GM19467 (cell line): ENCODE results near the gene NTRK2.

ENCODE experiments used
- ATAC-seq: cut with Tn5 transposase; IDR thresholded peaks from one replicate; pipeline ENCODE4 v1.9.1; 2021; ENCODE audit warnings: mild to moderate bottlenecking, moderate library complexity; ENCODE audit not compliant: unreplicated experiment

Gene NTRK2

DNA sequence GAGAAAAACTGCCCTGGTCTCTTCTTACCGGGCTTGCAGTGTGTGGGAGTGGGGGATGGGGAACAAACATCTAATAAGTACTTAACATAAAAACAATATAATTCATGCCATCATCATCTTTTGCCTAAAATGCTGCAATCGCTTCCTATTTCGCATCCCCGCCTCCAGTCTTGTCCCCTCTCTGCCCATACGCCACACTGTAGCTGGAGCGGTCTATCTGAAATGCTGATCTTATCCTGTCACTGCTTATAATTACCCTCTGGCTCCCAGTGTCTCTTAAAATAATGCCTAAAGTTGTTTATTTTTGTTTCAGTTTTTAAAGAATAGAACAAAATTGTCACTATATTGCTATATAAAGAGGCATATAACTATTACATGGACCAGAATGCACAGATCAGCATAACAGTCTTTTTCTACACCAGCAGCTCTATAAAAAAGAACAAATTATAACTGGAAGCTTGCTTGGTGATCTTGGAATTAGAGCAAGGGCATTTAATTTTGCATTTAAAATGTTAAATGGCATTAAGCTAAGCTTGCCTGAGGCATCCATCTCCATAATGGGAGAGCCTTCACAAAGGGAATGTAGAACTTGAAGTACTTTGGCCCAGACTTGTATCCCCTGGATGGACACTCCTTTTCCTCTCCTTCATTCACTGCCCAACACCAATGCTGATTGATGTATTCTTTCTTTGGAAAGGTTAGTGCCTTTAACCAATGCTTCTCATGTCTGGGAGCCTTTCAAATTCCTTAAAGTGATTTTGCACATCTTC, 12.2 kb downstream of the NTRK2 start:
- no peak for ATAC-seq

DNA sequence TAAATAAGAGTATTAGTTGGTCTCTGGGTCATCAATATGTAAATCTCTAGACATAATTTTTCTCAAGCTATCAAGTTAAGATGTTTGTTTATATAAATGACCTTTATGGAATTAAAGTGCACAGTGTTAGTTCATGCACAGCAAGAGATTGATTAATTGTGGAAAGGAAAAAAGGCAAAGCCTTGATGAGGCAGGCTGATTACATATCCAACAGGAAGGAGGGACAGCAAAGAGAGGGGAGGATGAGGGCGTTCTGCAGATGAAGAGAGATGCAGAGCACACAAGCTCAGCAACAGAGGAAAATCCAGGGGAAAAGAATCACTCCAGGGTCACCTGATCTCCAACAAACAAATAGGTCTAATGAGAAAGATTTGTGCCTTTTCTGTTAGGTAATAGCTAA, 16.5 kb downstream of the NTRK2 start:
- no peak for ATAC-seq

DNA sequence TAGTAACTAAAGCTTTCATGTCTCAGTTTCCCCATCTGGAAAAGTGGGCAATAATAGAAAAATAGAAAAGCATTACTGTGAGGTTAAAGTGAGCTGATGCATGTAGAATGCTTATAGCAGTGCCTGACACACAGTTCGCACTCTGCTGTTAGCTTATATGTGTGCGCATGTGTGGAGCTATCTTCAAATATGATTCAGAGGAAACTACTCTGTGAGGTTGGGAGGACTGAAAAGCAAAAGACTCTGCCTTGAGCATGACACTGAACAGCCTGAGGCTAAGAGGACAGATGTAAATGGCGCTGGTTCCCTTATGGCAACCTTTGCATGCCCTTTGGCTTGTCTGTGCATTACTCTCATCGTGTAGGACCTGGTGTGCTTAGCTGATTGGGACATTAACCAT, 19.4 kb downstream of the NTRK2 start:
- ATAC-seq: no peak

DNA sequence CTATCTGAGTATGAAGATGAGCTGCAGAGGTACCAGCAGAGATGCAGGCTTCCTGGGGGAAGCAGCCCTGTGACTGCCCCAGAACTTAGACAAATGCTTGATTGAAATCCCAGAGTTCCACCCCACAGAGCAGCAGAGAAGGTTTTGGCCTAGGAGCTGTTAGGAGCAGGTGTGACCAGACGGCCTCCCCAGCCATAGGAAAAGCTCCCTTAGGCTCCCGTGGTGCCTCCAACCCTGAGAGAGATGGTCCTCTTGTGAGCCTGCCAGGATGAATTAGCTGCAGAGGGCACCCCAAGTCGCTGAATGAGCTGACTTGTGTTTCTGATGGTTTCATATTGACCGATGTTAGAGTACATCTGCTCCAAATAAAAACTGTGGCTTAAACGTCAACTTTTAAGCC, 22.1 kb downstream of the NTRK2 start:
- no peak for ATAC-seq

DNA sequence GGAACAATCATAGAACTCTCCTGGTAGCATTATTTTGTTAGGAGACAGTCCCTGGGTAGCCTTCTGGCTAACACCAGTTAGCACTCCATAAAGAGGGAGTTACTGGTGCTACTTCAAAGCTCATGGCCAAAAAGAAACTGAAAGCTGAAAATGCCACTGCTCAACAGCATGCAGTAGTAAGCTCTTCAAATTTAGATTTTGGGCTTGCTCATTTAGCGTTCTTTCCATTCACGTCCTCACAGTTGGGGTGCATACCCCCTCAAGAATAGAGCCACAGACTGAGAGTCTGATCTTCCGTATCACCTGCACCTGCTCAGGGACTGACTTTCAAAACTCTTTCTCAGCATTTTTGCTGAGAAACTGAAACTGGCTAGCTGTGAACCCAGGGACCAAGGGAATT, 24.7 kb downstream of the NTRK2 start:
- peak; percentile 68 for ATAC-seq

DNA sequence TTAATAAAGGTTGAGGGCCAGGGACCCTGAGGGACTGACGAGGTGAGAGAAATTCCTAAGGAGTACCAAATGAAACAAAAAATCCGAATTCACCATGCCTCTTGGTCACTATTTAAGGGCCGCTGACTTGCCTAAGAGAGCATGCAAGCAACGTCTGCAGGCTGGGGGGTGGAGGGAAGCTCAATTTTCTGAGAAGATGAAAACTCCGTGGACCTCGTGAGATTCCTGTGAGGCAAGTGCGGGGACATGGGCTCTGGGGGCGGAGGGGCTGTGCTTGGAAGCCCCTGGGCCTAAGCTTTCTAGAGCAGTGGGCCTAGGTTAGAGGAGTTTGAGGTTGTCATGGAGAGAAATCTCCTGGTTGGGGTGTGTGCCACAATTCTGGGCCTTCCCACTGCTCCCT, 27.5 kb downstream of the NTRK2 start:
- ATAC-seq: no peak

DNA sequence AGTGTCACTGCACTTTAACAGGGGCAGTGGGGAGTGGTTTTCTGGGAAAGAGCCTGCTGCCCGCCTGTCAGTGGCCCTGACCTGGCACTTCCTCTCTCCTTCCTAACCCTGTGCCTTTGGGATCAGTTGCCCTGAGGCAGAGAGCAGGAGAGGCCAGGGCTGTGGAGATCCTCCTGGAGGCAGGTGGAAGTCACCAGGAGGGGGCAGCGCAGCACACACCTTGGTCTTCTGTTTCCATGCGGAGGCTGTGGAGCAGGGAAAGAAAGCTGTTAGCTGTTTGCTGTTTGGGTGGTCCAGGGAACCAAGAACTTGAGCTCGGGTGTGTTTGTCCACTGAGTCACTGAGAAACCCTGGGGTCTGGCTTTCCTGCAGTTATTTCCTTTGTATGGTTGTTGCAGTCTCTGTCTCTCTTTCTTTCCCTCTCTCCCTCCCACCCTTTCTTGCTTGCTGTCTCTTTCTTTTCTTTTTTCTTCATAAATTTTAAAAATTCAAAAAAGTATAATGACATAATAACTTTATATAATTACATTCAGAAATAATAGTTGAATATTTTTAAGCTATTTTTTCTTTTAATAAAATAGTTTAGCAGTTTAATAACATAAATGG, 28.1 kb downstream of the NTRK2 start:
- peak; percentile 36 for ATAC-seq

DNA sequence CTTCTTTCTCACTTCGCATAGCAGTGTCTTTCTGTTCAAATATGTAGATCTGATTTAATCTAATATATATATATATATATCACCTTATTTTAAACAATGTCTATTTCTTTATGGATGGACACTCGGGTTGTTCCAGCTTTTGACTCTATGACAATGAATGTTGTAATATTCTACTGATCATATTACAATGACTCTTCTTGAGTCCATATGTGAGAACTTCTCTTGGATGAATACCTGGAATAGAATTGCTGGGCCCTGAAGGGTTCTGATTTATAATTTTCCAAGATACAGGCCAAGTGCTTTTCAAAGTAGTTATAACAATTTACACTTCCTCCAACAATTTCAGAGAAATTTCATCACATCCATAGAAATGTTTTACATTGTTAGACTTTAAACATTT, 28.8 kb downstream of the NTRK2 start:
- no peak for ATAC-seq

DNA sequence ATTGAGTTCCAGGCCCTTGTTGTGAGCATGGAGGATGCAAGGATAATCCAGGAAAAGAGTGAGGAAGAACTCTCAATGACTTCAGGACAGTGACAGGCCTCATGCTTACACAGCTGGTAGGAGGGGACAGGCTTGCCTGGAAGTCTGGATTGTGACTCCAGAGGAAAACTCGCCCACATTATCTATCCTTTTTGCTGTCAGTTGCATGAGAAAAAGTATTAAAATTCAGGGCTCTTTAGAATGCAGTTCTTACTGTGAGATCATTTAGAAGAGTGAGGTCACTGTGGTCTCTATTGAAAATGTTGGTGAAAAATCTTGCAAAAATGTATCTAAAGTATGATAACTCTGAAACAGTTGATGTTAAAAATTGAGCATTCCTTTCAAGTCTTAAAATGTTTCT, 30.5 kb downstream of the NTRK2 start:
- ATAC-seq: no peak

DNA sequence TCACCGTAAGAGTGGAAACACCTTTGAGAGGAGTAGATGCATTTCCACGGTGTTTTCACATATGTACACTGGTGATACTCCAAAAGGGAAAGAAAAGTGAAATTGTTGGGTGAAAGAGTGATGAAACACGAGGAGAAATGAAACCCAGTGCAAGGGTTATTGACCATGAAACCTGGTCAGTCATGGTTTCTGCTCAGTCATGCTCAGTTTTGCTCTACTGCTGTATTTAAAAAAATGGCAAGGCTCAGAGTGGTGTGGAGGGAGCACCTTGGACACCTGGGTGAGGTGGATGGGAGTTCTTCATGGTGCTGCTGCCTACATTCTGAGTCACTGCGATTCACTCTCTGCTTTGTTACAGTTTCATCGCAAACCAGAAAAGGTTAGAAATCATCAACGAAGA, 32.3 kb downstream of the NTRK2 start:
- peak; percentile 86 for ATAC-seq

DNA sequence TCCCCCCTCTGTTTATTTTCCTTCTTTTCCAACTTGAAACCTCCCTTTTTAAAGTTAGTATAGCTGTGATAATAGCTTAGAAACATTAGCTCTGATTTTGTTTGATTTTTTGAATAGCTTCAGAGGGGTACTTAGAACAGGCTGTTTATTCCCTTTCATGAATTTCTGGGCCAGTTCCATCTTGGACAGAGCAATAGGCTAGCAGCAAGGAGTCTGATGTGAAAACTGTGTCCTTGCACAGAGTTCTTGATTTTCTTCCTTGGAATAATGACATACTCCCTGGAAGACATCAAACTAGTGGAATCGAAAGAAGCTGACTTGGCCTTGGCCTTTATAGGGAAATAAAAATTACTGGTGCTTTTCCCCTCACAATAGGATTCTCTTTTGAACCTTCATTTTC, 32.9 kb downstream of the NTRK2 start:
- ATAC-seq: no peak

DNA sequence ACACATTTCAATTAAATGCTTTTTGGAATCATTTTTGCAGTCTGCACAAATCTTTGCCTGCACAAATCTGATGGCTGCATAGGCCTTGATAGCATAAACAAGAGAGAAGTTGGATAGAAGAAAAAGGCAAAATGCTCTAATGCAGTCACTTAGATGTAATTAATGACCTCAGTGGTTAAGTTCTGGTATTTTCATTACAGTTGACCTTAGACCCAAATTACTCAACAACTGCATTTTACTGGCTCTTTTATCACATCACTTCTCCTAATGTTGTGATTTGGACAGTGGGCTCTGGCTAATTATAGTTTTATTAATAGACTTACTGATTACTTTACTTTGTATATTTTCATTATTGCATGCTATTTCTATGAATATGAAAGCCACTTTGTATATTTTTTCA, 34.3 kb downstream of the NTRK2 start:
- no peak for ATAC-seq

DNA sequence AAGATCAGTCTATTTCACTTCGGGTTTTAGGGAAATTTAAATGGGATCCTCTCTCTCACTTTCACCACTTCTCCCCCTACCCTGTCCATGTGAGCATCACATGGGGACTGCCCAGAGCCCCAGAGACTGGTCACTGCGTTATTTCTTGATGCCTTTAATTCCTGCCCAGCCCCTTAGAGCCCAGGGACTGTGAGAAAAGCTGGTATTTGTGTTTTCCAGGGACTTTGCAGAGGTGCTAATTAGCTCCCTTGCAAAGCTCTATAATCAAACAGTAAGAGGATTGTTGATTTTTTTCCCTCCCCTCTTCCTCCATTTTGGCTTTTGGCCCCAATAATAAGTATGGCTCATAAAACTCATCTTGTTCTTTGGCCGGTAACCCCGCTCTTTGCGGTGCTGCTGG, 35.6 kb downstream of the NTRK2 start:
- ATAC-seq: no peak

DNA sequence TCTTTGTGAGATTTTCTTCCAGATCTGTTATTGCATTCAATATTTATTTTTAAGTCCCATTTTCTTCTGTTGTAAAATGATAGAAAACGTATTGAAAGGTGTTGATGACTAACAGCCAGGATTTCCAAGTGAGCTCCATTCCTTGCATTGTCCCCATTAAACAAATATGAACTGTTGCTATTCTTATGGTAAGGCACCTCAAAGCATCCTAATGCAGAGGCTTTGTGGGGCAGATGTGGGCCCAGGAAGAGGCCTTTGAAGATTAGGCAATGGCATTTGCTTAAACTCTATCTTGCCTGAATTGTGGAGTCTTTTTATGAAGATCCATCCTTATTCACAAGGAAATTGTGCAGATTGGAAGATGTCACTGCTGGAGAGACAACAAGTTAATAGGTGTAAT, 38.9 kb downstream of the NTRK2 start:
- ATAC-seq: no peak

DNA sequence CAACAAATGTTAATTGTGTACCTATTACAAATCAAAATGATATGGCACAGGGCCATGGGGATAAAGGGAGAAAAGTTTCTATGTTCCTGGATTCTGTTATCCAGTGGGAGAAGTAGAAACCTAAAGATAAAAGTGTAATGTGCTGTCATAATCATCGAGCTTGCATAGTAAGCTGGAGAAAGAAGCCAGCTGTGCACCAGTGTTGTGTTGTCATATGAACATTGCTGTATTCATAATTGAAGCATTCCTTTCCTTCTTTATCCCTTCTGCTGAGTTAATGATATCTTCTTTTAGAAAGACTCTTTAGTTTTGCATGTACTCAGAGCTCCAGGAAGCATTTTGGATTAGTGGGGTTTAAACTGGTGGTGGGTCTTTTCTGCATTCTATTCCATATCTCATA, 39.5 kb downstream of the NTRK2 start:
- no peak for ATAC-seq

DNA sequence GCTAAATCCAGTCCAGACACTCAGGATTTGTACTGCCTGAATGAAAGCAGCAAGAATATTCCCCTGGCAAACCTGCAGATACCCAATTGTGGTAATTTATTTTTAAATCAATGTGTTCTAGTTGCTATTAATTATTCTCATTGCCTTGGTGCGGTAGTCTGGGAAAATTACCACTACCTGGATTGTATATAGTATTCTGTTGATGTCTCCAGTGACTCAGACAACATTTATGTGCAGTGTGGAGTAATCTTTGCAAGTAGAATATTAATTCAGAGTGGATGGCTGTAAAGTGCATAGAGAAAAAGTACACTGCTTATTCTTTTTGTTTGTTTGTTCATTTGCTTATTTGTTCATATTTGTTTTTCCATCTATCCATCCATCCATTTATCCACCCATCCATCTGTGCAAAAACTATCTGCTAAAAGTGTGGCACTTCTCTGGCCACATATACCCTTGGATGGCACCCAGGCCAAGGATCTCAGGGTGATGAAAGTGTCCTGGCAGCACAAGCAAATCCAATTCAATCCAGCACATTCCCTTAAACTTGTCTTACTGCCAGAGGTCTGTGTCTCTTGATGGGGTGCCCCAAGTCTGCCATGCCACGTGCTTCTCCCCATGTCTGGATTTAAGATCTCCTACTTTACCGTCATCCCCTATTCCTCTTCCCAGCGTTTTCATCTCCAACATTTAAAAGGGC, 41.3 kb downstream of the NTRK2 start:
- ATAC-seq: no peak

DNA sequence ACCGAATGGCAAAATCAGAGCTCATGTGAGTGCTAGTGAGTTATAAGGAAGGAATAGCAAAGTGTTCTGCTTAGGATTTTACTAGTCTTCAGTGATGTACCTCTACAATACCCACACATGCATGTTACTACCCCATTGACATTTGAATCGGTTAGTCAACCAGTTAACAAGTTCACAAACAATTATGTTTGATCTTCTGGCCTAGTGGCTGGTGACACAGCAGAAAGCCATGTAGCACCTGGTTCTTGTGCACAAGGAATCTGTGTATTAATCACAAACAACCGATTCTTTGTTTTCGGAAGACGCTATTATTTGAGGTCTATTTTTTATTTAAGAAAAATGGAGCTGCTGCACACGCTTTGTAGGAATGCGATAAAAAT, 41.9 kb downstream of the NTRK2 start:
- no peak for ATAC-seq

DNA sequence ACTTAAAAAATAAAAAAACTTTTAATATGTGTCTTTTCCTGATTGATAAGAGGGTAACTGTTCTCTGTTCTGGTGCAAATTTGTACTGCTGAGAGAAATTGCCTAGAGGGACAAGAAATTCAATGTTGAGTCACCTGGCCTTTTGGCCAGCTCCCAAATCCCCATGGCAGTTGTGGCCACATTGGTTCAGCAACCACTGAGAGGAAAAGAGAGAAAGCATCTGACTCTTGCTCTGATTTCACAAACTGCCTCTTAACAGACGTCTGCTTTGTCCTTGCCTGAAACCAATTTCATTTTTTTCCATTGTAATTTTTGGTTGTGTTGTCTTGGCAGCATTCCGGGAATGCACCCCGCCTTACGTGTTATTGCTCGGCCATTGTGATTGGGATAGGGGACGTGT, 42.4 kb downstream of the NTRK2 start:
- ATAC-seq: no peak

DNA sequence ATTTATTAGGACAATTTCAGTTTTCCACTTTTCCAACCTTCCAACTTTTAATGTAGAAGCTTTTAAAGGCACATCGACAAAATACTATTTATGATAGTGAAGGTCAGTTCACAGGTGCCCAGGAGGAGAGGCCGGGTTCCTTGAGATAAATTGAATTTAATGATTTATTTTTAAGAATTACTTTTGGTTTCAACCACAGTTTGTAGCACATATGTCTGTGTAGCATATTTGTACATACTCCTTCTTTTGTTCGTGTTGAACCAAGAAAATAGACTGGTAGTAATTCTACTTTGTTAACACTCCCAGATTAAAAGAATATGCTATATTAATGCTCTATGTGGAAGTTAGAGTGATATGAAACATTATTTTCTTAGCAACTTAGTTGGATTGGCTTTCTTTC, 46.7 kb downstream of the NTRK2 start:
- ATAC-seq: no peak

DNA sequence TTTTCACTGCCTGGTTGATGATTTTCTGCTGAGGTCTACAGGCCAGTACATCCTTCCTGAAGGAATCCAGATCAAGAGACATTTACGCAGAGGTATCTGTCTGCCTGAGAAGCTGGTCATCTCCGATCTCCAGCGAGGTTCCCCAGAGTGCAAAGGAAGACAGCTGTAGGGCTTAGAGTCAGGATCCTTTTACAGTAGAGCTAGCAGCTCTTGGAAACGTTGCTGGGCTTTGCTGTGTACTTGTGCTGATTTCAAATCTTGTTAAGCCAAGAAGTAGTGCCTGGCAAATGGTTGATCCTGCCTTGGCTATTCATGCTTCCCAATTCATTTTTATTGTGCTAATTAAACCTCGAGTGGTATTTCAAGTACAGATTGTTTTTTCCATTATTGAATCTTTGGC, 48.9 kb downstream of the NTRK2 start:
- no peak for ATAC-seq

DNA sequence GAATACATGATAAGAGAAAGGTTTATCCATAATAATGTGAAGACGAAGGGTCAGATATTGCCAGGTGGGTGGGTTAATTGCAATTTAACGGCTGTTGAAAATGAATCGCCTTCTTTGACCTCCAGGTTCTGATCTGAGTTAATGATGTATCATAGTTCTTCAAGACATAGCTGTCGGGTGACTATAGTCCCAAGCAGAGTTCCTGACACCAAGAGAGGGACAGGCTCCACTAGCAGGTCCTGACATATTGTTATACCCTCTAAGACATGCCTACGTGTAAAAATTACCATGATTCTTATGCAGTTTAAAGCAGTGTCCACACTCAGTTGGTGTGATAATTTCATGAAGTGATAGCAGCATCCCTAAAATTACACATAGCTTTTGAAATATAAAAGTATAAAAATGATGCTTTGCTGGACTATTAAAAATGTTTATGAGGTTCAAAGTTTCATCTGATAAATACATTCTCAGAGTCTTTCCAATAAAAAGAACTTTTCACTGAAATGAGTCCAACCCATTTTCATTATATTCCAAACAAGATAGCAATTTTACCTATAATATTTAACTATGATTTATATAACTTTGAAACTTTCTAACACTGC, 53.0 kb downstream of the NTRK2 start:
- no peak for ATAC-seq

DNA sequence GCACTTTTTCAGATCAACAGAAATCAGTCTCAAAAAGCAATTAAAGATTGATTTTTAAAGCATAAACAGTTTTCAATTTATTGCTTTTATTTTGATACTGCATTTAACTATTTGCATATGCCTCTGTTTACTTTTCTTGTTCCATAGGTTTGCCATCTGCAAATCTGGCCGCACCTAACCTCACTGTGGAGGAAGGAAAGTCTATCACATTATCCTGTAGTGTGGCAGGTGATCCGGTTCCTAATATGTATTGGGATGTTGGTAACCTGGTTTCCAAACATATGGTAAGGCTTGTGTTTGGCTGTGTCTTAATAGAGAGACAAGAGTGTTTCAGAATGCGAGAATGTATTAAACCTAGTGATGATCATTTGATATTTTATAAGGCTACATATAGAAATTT, 53.9 kb downstream of the NTRK2 start:
- no peak for ATAC-seq
